Measurements from ENCODE around the gene AGAP3.

DNA sequence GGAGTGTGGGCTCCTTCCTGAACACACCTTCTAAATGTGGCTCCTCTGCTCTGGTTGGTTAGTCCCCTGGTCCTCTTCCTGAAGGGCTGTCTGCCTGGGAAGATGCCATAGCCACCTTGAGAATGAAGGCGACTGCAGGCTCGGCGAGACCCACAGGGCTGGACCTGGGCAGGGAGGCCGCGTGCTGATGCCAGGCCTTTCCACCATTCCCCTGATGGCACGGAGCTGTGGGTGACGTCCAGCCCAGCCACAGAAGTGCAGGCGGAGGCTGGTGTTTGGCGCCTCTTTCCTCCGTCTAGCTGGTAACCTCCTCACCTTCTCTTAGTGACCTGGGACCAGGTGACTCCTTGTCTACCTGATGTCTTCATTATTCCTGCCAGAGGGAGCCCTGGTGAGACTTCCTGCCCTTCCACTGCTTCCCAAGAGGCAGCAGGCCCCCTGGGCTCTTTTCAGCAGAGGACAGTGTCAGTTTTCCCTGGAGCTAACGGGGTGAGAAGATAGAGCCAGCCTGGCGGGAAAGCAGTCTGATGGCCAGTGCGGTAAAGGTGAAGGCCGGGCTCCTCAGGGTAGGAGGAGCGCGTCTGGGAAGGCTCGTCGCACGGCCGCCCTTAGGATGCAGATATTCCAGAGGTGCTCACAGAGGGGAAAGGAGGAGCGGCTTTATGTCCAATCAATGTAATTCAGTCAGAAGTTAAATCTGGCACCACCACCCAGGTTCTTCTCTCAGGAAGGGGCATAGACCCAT is 46.4 kb downstream of the AGAP3 start:
- TF ChIP-seq CTCF (IDR thresholded peaks at IDR 0.05; ENCODE audit: insufficient read depth, low read depth, low read length): no peak
- no peak for TF ChIP-seq EZH2 (IDR thresholded peaks at IDR 0.05; ENCODE audit: insufficient read depth, low read length)

Data from astrocyte (in vitro differentiated cells and primary cell).